Psoas muscle (tissue), 8 donors: ENCODE results near the gene ETV6. TPM values are rescaled to one million over a fixed set of nuclear protein-coding genes. Genes with fewer than 3 reads are reported as not detected.

ENCODE experiments used
- ATAC-seq, 4 donors: fragments of 200-7000 bp; cut with Tn5 transposase; one replicate each; pipeline ENCODE4 v1.9.1; 2020; ENCODE audit warnings: moderate library complexity in 3 of 4, mild to moderate bottlenecking in 2 of 4
- DNase-seq, 2 donors: peaks; one replicate each; pipeline ENCODE4 v3.0.0-alpha.2; 2020
- H3K27ac ChIP-seq: fragments of 200-600 bp; one replicate; pipeline ENCODE4 v1.8.0; 2022
- H3K27me3 ChIP-seq, 3 donors: fragments of 200-600 bp in 1 of 3; one replicate each; pipeline versions ENCODE4 v1.6.1 to v1.8.0; 2013 to 2022; ENCODE audit warnings: low read length in 2 of 3, mild to moderate bottlenecking in 2 of 3, moderate library complexity in 1 of 3; ENCODE audit not compliant: insufficient read depth in 3 of 3
- H3K36me3 ChIP-seq, 2 donors: fragments of 200-600 bp in 1 of 2; one replicate each; pipeline versions ENCODE4 v1.6.1 to v1.8.0; 2013 to 2022; ENCODE audit warnings: low read depth in 1 of 2, mild to moderate bottlenecking in 1 of 2, moderate library complexity in 1 of 2; ENCODE audit not compliant: insufficient read depth in 1 of 2
- H3K4me1 ChIP-seq: fragments of 200-600 bp; one replicate; pipeline ENCODE4 v1.8.0; 2022
- H3K4me3 ChIP-seq: fragments of 200-600 bp; one replicate; pipeline ENCODE4 v1.8.0; 2022; ENCODE audit warnings: mild to moderate bottlenecking
- H3K9me3 ChIP-seq: fragments of 200-600 bp; one replicate; pipeline ENCODE4 v1.8.0; 2022
- WGBS, 3 donors: extraction: QIAGEN DNeasy Blood & Tissue Kit; methylation state at CpG; one replicate each; pipeline versions ENCODE4 v1.1.6 to v1.1.7; 2013; 5-methylcytosine and 5-hydroxymethylcytosine counted together
- intact Hi-C, 2 donors: fragments of 100-400 bp; cut with DNase I; formaldehyde crosslinking; loops; one replicate each; pipeline versions ENCODE4 v1.11.0 to v1.14.2; 2022
- polyA plus RNA-seq, 3 donors: library from polyadenylated mRNA; stranded (reverse); fragments of 200-250 nt; gene quantifications; one replicate each; pipeline ENCODE4 v1.2.3, GENCODE V29; 2013
- total RNA-seq, 4 donors: library from RNA; stranded (reverse); fragmentation: NEBNext Ultra II Directional in 2 of 4; extraction: Animal tissue kit (Norgen Biotek cat#: 25700) in 2 of 4; gene quantifications; one replicate each; pipeline versions ENCODE4 v1.2.1 to v1.2.4, GENCODE V29; 2021 to 2023
- TF ChIP-seq, protein P1 (sequence below): fragments of 200-600 bp; IDR thresholded peaks from one replicate; pipeline ENCODE4 v1.8.0; 2022; ENCODE audit warnings: antibody characterized with exemption
- donor health status: healthy with polysubstance abuse.
- donor health status: DM: no; HTN: no; CAD: no; lungs with moderate emphysema.
- donor health status: Bipolar disorder and iron deficiency.
- donor health status: healthy.
- donor health status: DM: yes; HTN: yes; CAD: no.
- donor health status: DM: no; HTN: no; CAD: no.
- donor health status: DM: no; HTN: no; CAD: no.
- donor health status: DM: yes; HTN: yes; CAD: no.

ETV6 gene
- total and polyA plus RNA-seq, 7 donors = 2.8 to 22.9 (median 4.9) TPM

DNA sequence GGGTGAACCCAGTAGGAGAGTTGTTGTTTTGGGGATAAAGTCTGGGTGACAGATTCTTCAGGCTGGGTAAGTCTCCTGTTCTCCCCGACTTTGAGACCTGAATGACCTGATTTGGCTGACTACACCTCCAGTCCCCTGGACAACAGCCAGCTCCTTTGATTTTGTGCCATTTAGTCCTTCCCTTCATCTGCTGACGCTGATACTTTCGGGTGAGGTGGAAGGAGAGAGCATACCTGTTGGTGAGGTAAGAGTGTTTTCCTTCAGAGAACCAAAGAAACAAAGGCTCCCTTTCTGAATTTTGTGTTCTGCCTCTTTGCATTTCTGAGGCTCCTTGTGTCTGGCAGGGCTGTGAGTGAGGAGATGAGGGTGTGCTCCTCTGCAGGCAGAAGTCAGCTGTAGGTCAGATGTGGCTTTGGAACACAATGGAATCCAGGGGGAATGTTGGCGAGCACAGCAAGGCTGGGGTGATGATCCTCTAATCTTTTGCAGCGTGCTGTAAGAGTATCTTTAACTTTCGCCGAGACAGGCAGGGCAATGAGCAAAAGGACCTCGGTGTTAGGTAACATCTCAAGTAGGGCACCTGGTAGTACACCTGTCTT lies 12.1 kb downstream of the ETV6 start:
- peak; percentile 57 to 80 (median 58) for ATAC-seq
- intact Hi-C loops = no loop called here
- 35 to 57% (median 49%) methylated on average over 8 of the region's 8 CpGs for WGBS, 3 donors
- Histone ChIP-seq H3K4me3 (no peak overlapping the region), H3K27ac (peak overlapping the region; percentile 39), H3K9me3 (no peaks in the 10 kb centered on the region), H3K4me1 (peaks cover 56% of the 10 kb centered on the region), H3K36me3 (no peaks in the 10 kb centered on the region), H3K27me3 (no peaks in the 10 kb centered on the region)
- TF ChIP-seq, protein P1, sequence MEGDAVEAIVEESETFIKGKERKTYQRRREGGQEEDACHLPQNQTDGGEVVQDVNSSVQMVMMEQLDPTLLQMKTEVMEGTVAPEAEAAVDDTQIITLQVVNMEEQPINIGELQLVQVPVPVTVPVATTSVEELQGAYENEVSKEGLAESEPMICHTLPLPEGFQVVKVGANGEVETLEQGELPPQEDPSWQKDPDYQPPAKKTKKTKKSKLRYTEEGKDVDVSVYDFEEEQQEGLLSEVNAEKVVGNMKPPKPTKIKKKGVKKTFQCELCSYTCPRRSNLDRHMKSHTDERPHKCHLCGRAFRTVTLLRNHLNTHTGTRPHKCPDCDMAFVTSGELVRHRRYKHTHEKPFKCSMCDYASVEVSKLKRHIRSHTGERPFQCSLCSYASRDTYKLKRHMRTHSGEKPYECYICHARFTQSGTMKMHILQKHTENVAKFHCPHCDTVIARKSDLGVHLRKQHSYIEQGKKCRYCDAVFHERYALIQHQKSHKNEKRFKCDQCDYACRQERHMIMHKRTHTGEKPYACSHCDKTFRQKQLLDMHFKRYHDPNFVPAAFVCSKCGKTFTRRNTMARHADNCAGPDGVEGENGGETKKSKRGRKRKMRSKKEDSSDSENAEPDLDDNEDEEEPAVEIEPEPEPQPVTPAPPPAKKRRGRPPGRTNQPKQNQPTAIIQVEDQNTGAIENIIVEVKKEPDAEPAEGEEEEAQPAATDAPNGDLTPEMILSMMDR = no peak
- no peak for DNase-seq

DNA sequence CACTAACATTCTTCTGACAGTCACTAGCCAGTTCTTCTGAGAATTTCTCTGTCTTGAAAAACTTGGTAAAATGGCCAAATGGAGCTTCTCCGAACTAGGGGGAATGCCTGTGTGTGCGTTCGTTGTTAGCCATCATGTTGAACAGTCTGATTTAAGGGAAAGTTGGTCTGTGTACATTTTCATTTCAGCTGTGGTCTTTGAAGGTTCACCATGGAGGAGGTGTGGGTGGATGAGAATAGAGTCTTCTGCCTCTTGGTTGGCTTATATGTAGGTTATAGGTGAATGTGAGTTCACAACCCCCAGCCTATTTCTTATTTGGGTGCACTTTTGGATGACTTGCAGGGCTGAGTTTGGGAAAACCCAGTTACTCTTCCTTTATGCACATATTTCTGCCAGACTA lies 12.9 kb downstream of the ETV6 start:
- peaks cover 52% of the 10 kb centered on the region for H3K4me1 ChIP-seq
- intact Hi-C loops = no loop called here
- TF ChIP-seq, protein P1 = no peak
- H3K27ac ChIP-seq = peak overlapping the region; percentile 74
- H3K4me3 ChIP-seq = no peak overlapping the region
- no peaks in the 10 kb centered on the region for H3K9me3 ChIP-seq
- DNase-seq (no peak), ATAC-seq (no peak)
- no peaks in the 10 kb centered on the region for H3K27me3 ChIP-seq
- WGBS, 3 donors = 94 to 99% (median 95%) methylated on average over 3 of the region's 3 CpGs
- no peaks in the 10 kb centered on the region for H3K36me3 ChIP-seq

DNA sequence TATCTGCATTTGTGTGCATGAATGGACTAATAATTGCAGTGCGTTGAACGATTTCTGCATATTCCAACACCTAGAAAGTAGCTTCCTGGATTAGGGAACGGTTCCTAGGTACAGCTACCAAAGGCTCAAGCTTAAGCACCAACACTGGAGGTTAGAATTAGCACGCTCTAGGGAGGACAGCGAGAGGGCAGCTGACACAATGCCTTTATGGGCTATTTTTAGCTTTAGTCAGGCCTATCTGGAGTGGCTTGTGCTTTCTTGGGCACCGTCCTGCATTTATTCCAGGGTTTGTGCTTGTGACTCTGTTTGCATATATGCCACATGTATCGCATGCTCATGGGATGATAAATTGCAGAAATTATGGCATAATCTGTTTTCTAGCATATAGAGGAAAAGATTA lies 13.7 kb downstream of the ETV6 start:
- Histone ChIP-seq H3K27ac (peak overlapping the region; percentile 74), H3K4me3 (no peak overlapping the region), H3K4me1 (peaks cover 49% of the 10 kb centered on the region), H3K9me3 (no peaks in the 10 kb centered on the region), H3K36me3 (no peaks in the 10 kb centered on the region), H3K27me3 (no peaks in the 10 kb centered on the region)
- WGBS, 3 donors = 29 to 46% (median 33%) methylated on average over 7 of the region's 7 CpGs
- peak; percentile 89 to 98 (median 92) for ATAC-seq
- TF ChIP-seq, protein P1 = no peak
- intact Hi-C loops = no loop called here
- DNase-seq = no peak

DNA sequence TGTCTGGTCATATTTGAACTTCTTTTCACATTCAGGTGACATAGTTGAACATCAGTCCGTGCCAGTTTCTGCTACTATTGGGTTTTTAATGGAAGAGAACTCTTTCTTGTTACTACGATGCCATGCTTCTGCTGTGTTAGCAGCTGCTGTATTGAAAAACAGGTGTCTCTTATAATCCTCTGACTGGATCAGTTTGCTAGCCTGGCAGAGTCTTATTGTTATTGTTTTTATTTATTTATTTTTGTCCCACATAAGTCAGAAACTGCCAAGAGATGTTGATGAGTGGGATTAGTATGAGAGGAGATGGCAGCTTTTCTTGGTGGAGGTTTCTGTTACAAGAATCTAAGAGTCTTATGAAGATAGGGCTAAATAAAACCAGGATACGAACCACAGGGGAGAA lies 14.6 kb downstream of the ETV6 start:
- intact Hi-C loops = no loop called here
- TF ChIP-seq, protein P1 = no peak
- no peaks in the 10 kb centered on the region for H3K27me3 ChIP-seq
- no peaks in the 10 kb centered on the region for H3K36me3 ChIP-seq
- no peaks in the 10 kb centered on the region for H3K9me3 ChIP-seq
- DNase-seq = no peak
- peak overlapping the region; percentile 74 for H3K27ac ChIP-seq
- no peak overlapping the region for H3K4me3 ChIP-seq
- H3K4me1 ChIP-seq = peaks cover 49% of the 10 kb centered on the region
- 30 to 37% (median 31%) methylated on average over 3 of the region's 3 CpGs for WGBS, 3 donors
- peak in 2 of 4 donors; percentile 40 to 65 for ATAC-seq
